C4-2B (cell line): Measurements from ENCODE around the gene SETD2.

Source experiments
- H3K27ac ChIP-seq: fragments of 450-650 bp; 2 replicates; pipeline ENCODE4 v1.5.1; 2017
- CTCF ChIP-seq: fragments of 450-650 bp; conservative IDR thresholded peaks from 2 replicates; pipeline ENCODE4 v1.5.1; 2017; ENCODE audit warnings: mild to moderate bottlenecking
- ZFX ChIP-seq: fragments of 450-650 bp; IDR thresholded peaks from 2 replicates; pipeline ENCODE4 v1.6.1; 2017

SETD2 gene

GRCh38 chr3:46966811-46967210, 197.1 kb downstream of the SETD2 start:
- TF ChIP-seq CTCF: no peak
- no peak for TF ChIP-seq ZFX
- no peak overlapping the region for H3K27ac ChIP-seq
